B cell (primary cell): Measurements from ENCODE around the gene LDB3. TPM values are rescaled to one million over a fixed set of nuclear protein-coding genes. Genes with fewer than 3 reads are reported as not detected.

Experiments
- ATAC-seq: fragments of 200-7000 bp; cut with Tn5 transposase; one replicate; pipeline ENCODE4 v1.10.0; 2021; ENCODE audit warnings: low read depth, mild to moderate bottlenecking, moderate number of reproducible peaks, moderate library complexity
- CTCF ChIA-PET: fragments of 350-600 bp; sonication (Branson Sonifier 250); formaldehyde crosslinking; loops from one replicate; lab custom pipeline; 2021; ENCODE audit warnings: antibody characterized with exemption, inconsistent platforms; lab: Charles Lee
- POLR2A ChIA-PET: fragments of 350-600 bp; sonication (Branson Sonifier 250); formaldehyde crosslinking; loops from one replicate; lab custom pipeline; 2021; ENCODE audit warnings: antibody characterized with exemption; lab: Charles Lee
- DNase-seq: peaks from one replicate; pipeline ENCODE4 v3.0.0; 2013
- H2AFZ ChIP-seq: 2 replicates; pipeline ENCODE4 v1.6.1; 2012; ENCODE audit warnings: mild to moderate bottlenecking, low read depth, low read length; ENCODE audit not compliant: insufficient read depth, poor library complexity, severe bottlenecking
- H3K27ac ChIP-seq, 2 donors: 1 replicate in 1 of 2; 2 replicates in 1 of 2; pipeline ENCODE4 v1.5.1; 2012 to 2013; ENCODE audit warnings: low read length in 2 of 2, mild to moderate bottlenecking in 2 of 2, moderate library complexity in 1 of 2
- H3K27me3 ChIP-seq, 4 experiments: fragments of 200-600 bp in 1 of 4; sonication (generic) in 1 of 4; replicated peaks in 1 of 4; 1 replicate in 2 of 4; 2 replicates in 2 of 4; pipeline versions ENCODE4 v1.6.1 to v1.7.0; 2013 to 2016; ENCODE audit warnings: low read length in 3 of 4, mild to moderate bottlenecking in 2 of 4, mixed read lengths in 1 of 4, moderate library complexity in 1 of 4; ENCODE audit not compliant: insufficient read depth in 4 of 4, control insufficient read depth in 3 of 4; ENCODE audit errors: control extremely low read depth in 1 of 4
- H3K36me3 ChIP-seq, 2 experiments: replicated peaks in 1 of 2; 1 replicate in 1 of 2; 2 replicates in 1 of 2; pipeline versions ENCODE4 v1.6.1 to v1.7.1; 2013; ENCODE audit warnings: low read length in 1 of 2; ENCODE audit not compliant: insufficient read depth in 2 of 2, control insufficient read depth in 1 of 2; ENCODE audit errors: control extremely low read depth in 1 of 2, extremely low read depth in 1 of 2
- H3K4me1 ChIP-seq, 2 donors: fragments of 200-600 bp in 1 of 2; sonication (generic) in 1 of 2; 1 replicate in 1 of 2; 2 replicates in 1 of 2; pipeline versions ENCODE4 v1.5.1 to v1.6.1; 2013 to 2017; ENCODE audit warnings: low read length in 2 of 2; ENCODE audit not compliant: control insufficient read depth in 2 of 2, insufficient read depth in 2 of 2
- H3K4me2 ChIP-seq: replicated peaks from 2 replicates; pipeline ENCODE3; 2012; ENCODE audit warnings: mild to moderate bottlenecking, low read depth, low read length; ENCODE audit not compliant: poor library complexity, severe bottlenecking
- H3K4me3 ChIP-seq, 5 experiments: fragments of 200-600 bp in 1 of 5; sonication (generic) in 1 of 5; 1 replicate in 3 of 5; 2 replicates in 2 of 5; pipeline versions ENCODE4 v1.5.1 to v1.7.0; 2011 to 2016; ENCODE audit warnings: low read length in 4 of 5, mild to moderate bottlenecking in 4 of 5, low read depth in 2 of 5, control low read depth in 1 of 5, moderate library complexity in 1 of 5; ENCODE audit not compliant: insufficient read depth in 1 of 5; ENCODE audit errors: control extremely low read depth in 1 of 5, extremely low read depth in 1 of 5
- H3K79me2 ChIP-seq: fragments of 200-600 bp; sonication (generic); one replicate; pipeline ENCODE4 v1.6.0; 2016; ENCODE audit warnings: low read length; ENCODE audit not compliant: control insufficient read depth, insufficient read depth
- H3K9ac ChIP-seq: fragments of 200-600 bp; sonication (generic); 2 replicates; pipeline ENCODE4 v1.6.1; 2017; ENCODE audit warnings: mild to moderate bottlenecking, low read length, moderate library complexity
- H3K9me3 ChIP-seq, 3 donors: one replicate each; pipeline versions ENCODE4 v1.6.1 to v1.7.1; 2013; ENCODE audit warnings: low read length in 2 of 3; ENCODE audit not compliant: control insufficient read depth in 2 of 3, insufficient read depth in 1 of 3; ENCODE audit errors: control extremely low read depth in 1 of 3
- H4K20me1 ChIP-seq: 2 replicates; pipeline ENCODE4 v1.6.0; 2012; ENCODE audit warnings: mild to moderate bottlenecking, low read length; ENCODE audit not compliant: insufficient read depth, control insufficient read depth, poor library complexity, severe bottlenecking
- H3K27ac Mint-ChIP-seq: one replicate; pipeline ENCODE4 v1.8.0; 2021; ENCODE audit warnings: mixed read lengths
- H3K27me3 Mint-ChIP-seq: one replicate; pipeline ENCODE4 v1.8.0; 2021; ENCODE audit warnings: mixed read lengths
- H3K4me1 Mint-ChIP-seq: one replicate; pipeline ENCODE4 v1.8.0; 2021; ENCODE audit warnings: mixed read lengths
- H3K4me3 Mint-ChIP-seq: one replicate; pipeline ENCODE4 v1.8.0; 2021; ENCODE audit warnings: mixed read lengths
- H3K9me3 Mint-ChIP-seq: one replicate; pipeline ENCODE4 v1.8.0; 2022; ENCODE audit warnings: mixed read lengths; ENCODE audit not compliant: insufficient read depth
- CTCF ChIP-seq: fragments of 200-600 bp; IDR thresholded peaks from one replicate; pipeline ENCODE4 v1.8.0; 2022; ENCODE audit warnings: antibody characterized with exemption, mild to moderate bottlenecking
- EZH2 ChIP-seq: IDR thresholded peaks from 2 replicates; pipeline ENCODE4 v1.6.1; 2012; ENCODE audit warnings: borderline replicate concordance, low read depth, mild to moderate bottlenecking, moderate library complexity, low read length; ENCODE audit not compliant: insufficient read depth, poor library complexity, severe bottlenecking
- WGBS: methylation state at CpG from one replicate; pipeline ENCODE4 v1.1.5; 2013; ENCODE audit warnings: missing lambda C conversion rate; ENCODE audit not compliant: insufficient coverage; 5-methylcytosine and 5-hydroxymethylcytosine counted together
- intact Hi-C: fragments of 100-400 bp; cut with micrococcal nuclease; formaldehyde crosslinking; loops from one replicate; pipeline ENCODE4 v1.10.0; 2022
- polyA plus RNA-seq: library from polyadenylated mRNA; depleted of rRNA; stranded (reverse); fragments of >200 nt; gene quantifications from 2 replicates; pipeline ENCODE4 v1.2.3, GENCODE V29; 2012
- total RNA-seq, 2 donors: library from RNA; stranded (reverse); fragments of 120-200 nt in 1 of 2; gene quantifications; 1 replicate in 1 of 2; 2 replicates in 1 of 2; pipeline versions ENCODE4 v1.2.3 to v1.2.4, GENCODE V29; 2013 to 2022

The LDB3 gene
- total and polyA plus RNA-seq, 2 donors (not counting 1 experiment from before 2014, with no cell fraction given), result 0.01 to 0.07 TPM

- intact Hi-C loops, result no loop called here
Measured at GRCh38 chr10:86706401-86706841, 38.1 kb downstream of the LDB3 start.

GRCh38 chr10:86706977-86707376 lies 38.7 kb downstream of the LDB3 start:
- peaks cover 0 to 9% (median 0%) of the 10 kb centered on the region in 3 donors for H3K9me3 ChIP-seq
- WGBS, result no CpG with 5 or more reads among the region's 1 CpG

More at GRCh38 chr10:86706401-86706841, 38.1 kb downstream of the LDB3 start:
- H3K4me1 ChIP-seq, result peaks cover 5% of the 10 kb centered on the region in 2 donors
- DNase-seq (no peak), ATAC-seq (no peak)
- no peaks in the 10 kb centered on the region for H3K36me3 ChIP-seq
- no peaks in the 10 kb centered on the region for H3K79me2 ChIP-seq
- no peak overlapping the region for H3K4me2 ChIP-seq
- Mint-ChIP-seq H3K27me3 (no peaks in the 10 kb centered on the region), H3K4me1 (peaks cover 7% of the 10 kb centered on the region), H3K27ac (no peak overlapping the region), H3K9me3 (no peaks in the 10 kb centered on the region), H3K4me3 (no peak overlapping the region)
- peaks cover 0 to 9% (median 0%) of the 10 kb centered on the region in 3 donors for H3K9me3 ChIP-seq
- H3K9ac ChIP-seq, result no peak overlapping the region
- POLR2A ChIA-PET, result no interaction called here
- no peaks in the 10 kb centered on the region for H4K20me1 ChIP-seq
- H3K27me3 ChIP-seq, result no peaks in the 10 kb centered on the region
- CTCF ChIA-PET, result no interaction called here
- no peak overlapping the region for H2AFZ ChIP-seq
- 97% methylated on average over 12 of the region's 12 CpGs for WGBS
- H3K27ac ChIP-seq, result no peak overlapping the region
- TF ChIP-seq EZH2 (no peak), CTCF (no peak)
- H3K4me3 ChIP-seq, result no peak overlapping the region

More at GRCh38 chr10:86706977-86707376, 38.7 kb downstream of the LDB3 start:
- Histone ChIP-seq H3K27ac (no peak overlapping the region), H3K4me3 (no peak overlapping the region), H3K36me3 (no peaks in the 10 kb centered on the region), H3K4me2 (no peak overlapping the region), H2AFZ (no peak overlapping the region), H3K4me1 (peaks cover 5 to 8% of the 10 kb centered on the region in 2 donors), H3K27me3 (no peaks in the 10 kb centered on the region), H3K9ac (no peak overlapping the region), H4K20me1 (no peaks in the 10 kb centered on the region), H3K79me2 (no peaks in the 10 kb centered on the region)
- Mint-ChIP-seq H3K27me3 (no peaks in the 10 kb centered on the region), H3K4me3 (no peak overlapping the region), H3K9me3 (no peaks in the 10 kb centered on the region), H3K4me1 (peaks cover 7% of the 10 kb centered on the region), H3K27ac (no peak overlapping the region)
- no peak for DNase-seq
- CTCF ChIA-PET, result no interaction called here
- ATAC-seq, result no peak
- TF ChIP-seq EZH2 (no peak), CTCF (no peak)
- intact Hi-C loops, result no loop called here
- POLR2A ChIA-PET, result no interaction called here
